Lower leg skin (tissue), 4 donors: Measurements from ENCODE around the gene MEIOSIN. TPM values are rescaled to one million over a fixed set of nuclear protein-coding genes. Genes with fewer than 3 reads are reported as not detected.
A peak's percentile ranks its signal among the peaks of the same experiment; 100 is the strongest.
"Not testable (repeated sequence)": the region's sequence is repeated elsewhere in the genome, so short reads cannot be mapped to it uniquely, and the experiment has no call there.

Source experiments
- DNase-seq, 2 donors: peaks; one replicate each; pipeline ENCODE4 v3.0.0-alpha.2; 2019; ENCODE audit warnings: low spot score in 2 of 2
- H3K4me3 ChIP-seq: fragments of 200-600 bp; sonication (generic); 2 replicates; pipeline ENCODE4 v1.5.1; 2017; ENCODE audit warnings: mild to moderate bottlenecking, low read depth; ENCODE audit not compliant: poor library complexity, severe bottlenecking
- POLR2A ChIP-seq, 2 donors: fragments of 450-650 bp; IDR thresholded peaks; one replicate each; pipeline ENCODE4 v1.6.1; 2016 to 2017; ENCODE audit warnings: antibody characterized with exemption in 2 of 2, mild to moderate bottlenecking in 1 of 2, moderate library complexity in 1 of 2
- WGBS, 2 donors: methylation state at CpG; one replicate each; pipeline ENCODE4 v1.1.5; 2018; 5-methylcytosine and 5-hydroxymethylcytosine counted together
- intact Hi-C: fragments of 100-400 bp; cut with DNase I; formaldehyde crosslinking; loops from one replicate; pipeline ENCODE4 v1.15.0; 2023; ENCODE audit warnings: low total_unique reads
- total RNA-seq, 4 donors: library from RNA; depleted of rRNA; stranded (reverse); fragments of >200 nt; gene quantifications; one replicate each; pipeline ENCODE4 v1.1.0, GENCODE V29; 2016
- TF ChIP-seq, protein P1 (sequence below), 3 donors: fragments of 450-650 bp; IDR thresholded peaks; one replicate each; pipeline ENCODE4 v1.5.1; 2016; ENCODE audit warnings: antibody characterized with exemption in 3 of 3, mild to moderate bottlenecking in 3 of 3, moderate library complexity in 2 of 3

MEIOSIN gene, protein sequence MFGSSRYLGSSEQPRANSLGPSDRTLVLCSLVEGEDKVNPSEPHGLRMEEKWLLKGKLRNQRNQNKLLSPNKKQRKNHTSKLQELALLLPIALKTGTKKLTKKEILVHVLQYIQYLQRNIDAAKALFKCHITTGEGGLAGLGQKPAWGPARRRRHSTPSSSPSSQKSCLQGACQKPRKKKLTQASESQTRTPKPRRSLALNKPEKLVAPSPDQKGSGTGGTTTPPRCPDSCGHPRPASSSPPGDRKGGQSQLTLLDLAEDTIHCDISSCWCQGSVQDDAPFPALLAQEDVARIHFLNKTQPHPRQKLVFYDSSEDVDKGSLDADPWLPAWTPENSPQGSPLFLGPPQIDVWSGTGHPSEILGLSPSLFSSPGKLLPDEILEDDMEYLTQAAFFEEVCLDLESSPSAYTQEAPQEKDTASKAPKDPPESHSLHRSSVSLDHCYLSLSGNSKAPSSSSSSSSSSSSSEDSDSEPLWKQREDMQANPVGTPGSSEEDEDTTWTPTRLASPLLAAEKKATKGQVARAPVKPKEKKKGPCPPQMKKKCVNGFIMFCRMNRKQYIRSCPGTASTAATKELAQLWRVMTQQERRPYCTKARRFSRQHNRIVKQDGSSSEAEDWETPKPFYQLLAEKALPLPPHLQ
- not detected for total RNA-seq

DNA sequence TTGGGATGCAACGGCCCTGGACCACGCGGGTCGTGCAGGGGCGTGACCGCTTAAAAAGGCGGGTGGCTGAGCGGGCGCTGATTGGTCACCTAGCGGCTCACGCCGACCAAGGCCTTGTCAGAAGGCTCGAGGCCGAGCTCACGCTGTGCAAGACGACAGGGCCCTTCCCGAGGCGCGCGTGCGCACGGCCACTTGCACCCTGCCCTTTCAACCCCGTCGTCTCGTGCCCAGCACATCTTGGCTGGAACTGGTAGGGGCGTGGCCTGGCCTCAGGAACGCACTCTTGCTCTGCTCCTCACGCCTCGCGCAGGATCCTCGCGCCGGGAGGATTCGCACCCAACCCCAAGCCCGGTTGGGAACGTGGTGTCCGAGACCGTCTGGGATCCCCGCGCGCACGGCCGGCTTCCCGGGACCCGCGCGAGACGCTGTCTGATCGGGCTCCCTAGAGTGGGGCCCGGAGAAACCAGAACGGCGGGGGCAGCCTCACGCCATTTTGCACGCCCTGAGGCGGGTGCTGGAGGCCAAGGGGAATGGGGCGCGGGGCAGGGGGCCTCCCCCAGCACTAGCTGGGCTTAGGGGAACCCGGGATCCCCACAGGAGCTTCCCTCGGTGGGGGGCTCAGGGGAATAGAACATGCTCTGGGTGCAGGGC is at the start of gene MEIOSIN:
Gene MEIOSIN (plus strand): TSS at position 280 of the 651 bp plus-strand sequence. CDS start 1,938 bp downstream, outside the sequence.
- DNase-seq = no peak
- intact Hi-C loops = no loop called here
- WGBS, 2 donors = 92% methylated on average over 44 to 59 of the region's 59 CpGs
- TF ChIP-seq, protein P1, sequence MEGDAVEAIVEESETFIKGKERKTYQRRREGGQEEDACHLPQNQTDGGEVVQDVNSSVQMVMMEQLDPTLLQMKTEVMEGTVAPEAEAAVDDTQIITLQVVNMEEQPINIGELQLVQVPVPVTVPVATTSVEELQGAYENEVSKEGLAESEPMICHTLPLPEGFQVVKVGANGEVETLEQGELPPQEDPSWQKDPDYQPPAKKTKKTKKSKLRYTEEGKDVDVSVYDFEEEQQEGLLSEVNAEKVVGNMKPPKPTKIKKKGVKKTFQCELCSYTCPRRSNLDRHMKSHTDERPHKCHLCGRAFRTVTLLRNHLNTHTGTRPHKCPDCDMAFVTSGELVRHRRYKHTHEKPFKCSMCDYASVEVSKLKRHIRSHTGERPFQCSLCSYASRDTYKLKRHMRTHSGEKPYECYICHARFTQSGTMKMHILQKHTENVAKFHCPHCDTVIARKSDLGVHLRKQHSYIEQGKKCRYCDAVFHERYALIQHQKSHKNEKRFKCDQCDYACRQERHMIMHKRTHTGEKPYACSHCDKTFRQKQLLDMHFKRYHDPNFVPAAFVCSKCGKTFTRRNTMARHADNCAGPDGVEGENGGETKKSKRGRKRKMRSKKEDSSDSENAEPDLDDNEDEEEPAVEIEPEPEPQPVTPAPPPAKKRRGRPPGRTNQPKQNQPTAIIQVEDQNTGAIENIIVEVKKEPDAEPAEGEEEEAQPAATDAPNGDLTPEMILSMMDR (IDR thresholded peaks at IDR 0.05) = no peak
- H3K4me3 ChIP-seq = no peak within 1 kb of the TSS

DNA sequence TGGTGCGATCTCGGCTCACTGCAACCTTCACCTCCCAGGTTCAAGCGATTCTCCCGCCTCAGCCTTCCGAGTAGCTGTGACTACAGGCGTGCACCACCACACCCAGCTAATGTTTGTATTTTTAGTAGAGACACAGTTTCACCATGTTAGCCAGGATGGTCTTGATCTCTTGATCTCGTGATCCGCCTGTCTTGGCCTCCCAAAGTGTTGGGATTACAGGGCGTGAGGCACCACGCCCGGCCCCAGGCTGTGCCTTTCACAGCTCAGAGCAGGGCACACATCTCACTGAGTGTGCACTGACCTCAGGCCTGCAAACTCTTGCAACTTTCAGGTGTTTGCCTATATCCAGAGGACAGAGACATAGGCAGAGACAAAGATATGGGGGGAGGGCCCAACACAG is 48.2 kb upstream of the MEIOSIN start:
- intact Hi-C loops, H3K4me3 ChIP-seq, DNase-seq: not testable (repeated sequence)
- 77 to 81% methylated on average over 11 of the region's 11 CpGs for WGBS, 2 donors

DNA sequence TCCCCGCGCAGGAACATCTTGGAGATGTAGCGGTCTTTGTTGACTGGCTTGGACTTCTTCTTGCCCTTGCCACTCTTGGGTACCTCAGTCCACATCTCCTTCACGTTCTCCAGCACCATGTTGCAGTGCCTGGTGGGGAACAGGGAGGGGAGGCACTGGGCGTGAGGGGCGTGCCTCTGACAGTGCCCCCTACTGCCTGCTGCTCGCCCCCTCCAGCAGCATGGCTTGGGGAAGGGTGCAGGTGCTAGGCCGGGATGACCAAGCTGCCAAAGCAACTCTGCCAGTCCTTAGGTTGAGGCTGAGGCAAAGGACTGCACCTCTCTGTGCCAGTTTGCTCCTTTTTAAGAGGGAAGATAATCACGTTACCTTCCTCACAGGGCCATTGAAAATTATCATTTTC is 45.6 kb upstream of the MEIOSIN start:
- no peak for TF ChIP-seq POLR2A (IDR thresholded peaks at IDR 0.05)
- TF ChIP-seq, protein P1 (IDR thresholded peaks at IDR 0.05) = no peak

DNA sequence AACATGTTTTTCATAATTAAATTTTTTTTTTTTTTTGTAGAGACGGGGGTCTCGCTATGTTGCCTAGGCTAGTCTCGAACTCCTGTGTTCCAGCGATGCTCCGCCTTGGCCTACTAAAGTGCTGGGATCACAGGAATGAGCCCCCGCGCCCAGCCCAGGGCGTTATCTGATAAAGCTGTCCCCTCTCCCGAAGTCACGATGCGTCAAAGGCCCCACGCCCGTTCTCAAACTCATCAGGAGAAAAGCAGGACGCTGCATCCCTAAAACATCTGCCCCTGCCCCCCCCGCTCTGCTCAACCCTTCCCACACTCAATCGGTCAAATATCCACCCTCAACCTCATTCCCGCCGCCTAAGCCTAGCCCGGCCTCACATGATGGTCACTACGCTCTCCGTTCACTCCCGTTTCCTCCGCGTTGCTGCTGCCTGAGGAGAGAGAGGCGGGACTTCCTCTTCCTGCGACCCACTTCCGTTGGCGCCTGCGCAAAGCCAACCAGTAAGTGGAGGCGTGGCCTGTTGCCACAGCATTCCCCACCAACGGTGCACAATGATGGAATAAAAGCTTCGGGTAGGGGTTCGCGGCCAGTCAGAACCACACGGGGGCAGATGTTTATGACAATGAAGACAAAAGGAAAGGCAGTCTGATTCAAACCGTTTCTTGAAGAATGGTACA is 41.6 kb upstream of the MEIOSIN start, which contains the start of gene SNRPD2:
Gene SNRPD2 (minus strand): TSS at position 438 of the 671 bp plus-strand sequence. CDS start 65 bp downstream, at position 373.
- peak; percentile 92 to 98 for DNase-seq
- TF ChIP-seq, protein P1 (IDR thresholded peaks at IDR 0.05) = no peak
- TF ChIP-seq POLR2A (IDR thresholded peaks at IDR 0.05) = peak in 1 of 2 donors; percentile 78
- 0 to 1% methylated on average over 36 of the region's 36 CpGs for WGBS, 2 donors
- intact Hi-C loops = no loop called here
- peak within 1 kb of the TSS; percentile 62 for H3K4me3 ChIP-seq

More for the DNA sequence above, 45.6 kb upstream of the MEIOSIN start:
- WGBS, 2 donors = 86 to 96% methylated on average over 8 to 9 of the region's 9 CpGs
- H3K4me3 ChIP-seq = no peak overlapping the region
- no peak for DNase-seq
- intact Hi-C loops = no loop called here

DNA sequence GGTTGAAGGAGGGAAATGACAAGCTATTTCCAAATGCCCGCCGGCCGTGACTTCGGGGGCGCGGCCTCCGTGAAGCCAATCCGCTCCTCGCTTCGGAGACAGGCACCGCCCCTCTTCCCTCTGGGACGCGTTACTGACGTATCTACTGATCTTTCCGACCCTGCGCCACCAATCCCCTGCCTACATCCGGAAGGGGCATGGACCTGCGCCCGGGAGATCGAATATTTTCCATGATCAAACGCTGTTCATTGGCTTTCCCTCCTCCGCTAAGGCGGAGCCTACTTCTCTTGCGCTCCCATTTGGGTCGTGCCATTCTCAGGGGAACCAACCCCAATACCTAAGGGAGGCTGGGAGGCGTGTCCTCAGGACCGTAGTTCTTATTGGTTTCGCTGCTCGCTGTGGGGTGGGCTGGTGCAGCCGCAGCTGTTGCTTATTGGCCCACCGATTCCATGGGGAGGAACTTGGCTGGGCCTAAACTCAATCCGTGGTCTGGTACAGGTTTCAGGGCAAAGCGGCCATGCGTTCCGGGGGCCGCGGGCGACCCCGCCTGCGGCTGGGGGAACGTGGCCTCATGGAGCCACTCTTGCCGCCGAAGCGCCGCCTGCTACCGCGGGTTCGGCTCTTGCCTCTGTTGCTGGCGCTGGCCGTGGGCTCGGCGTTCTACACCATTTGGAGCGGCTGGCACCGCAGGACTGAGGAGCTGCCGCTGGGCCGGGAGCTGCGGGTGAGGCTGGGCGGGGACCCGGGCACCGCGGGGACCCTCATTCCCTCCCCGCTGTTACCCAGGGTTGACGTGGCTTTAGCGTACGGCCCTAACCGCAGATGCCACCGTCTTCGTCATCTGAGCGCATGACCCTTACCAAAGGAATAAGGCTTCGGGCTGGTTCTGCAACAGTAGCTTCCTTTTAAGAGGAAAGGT is 40.8 kb upstream of the MEIOSIN start, which contains the start of gene QPCTL:
Gene QPCTL (plus strand): TSS at position 480 of the 919 bp plus-strand sequence. CDS start 38 bp downstream, at position 518.
- peak within 1 kb of the TSS; percentile 62 for H3K4me3 ChIP-seq
- intact Hi-C loops = no loop called here
- WGBS, 2 donors = 0 to 1% methylated on average over 49 to 57 of the region's 70 CpGs
- TF ChIP-seq, protein P1 (IDR thresholded peaks at IDR 0.05) = no peak
- TF ChIP-seq POLR2A (IDR thresholded peaks at IDR 0.05) = no peak
- peak; percentile 98 to 99 for DNase-seq
